ENCODE data around the gene NINL.

DNA sequence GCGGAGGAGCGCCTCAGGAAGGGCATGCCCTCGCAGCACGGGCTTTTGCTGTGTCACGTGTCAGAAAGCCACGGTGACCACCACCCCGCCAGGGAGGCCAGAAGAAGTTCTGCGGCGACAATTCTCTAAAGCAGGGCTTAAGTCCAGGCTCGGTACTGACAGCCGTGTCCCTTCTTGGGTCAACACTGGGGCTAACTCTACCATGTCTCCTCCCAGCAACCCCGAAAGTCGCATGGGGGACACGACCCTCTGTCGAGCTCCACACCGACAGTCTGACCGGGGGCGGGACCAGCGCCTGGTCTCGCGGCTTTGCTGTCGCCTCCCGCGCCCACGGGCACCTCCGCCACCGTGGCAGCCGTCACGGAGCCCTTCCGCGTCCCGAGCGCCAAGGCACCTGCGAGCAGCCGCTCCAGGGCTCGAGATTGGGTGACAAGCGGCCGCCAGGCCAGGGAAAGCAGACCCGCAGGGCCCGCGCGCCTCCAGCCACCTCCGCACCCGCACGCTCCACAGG lies 37.9 kb upstream of the NINL start:
- TF ChIP-seq POLR2A (IDR thresholded peaks at IDR 0.05) (no peak), POLR2AphosphoS5 (IDR thresholded peaks at IDR 0.05) (no peak)

Data from upper lobe of left lung (tissue), 4 donors.